Measurements from ENCODE around the gene METTL16.
"Not testable (repeated sequence)": the region's sequence is repeated elsewhere in the genome, so short reads cannot be mapped to it uniquely, and the experiment has no call there.

Gene METTL16

GRCh38 chr17:2521257-2521656, 9.6 kb upstream of the METTL16 start:
- TF ChIP-seq CTCF (conservative IDR thresholded peaks at IDR 0.05; ENCODE audit: low read depth, low read length): no peak
- no peak for DNase-seq (ENCODE audit: low read depth)
- no peak overlapping the region for H3K4me3 ChIP-seq (ENCODE audit: low read length)

- TF ChIP-seq CTCF (conservative IDR thresholded peaks at IDR 0.05; ENCODE audit: low read depth, low read length): no peak
- DNase-seq (ENCODE audit: low read depth): no peak
These were observed 5.9 kb upstream of the METTL16 start for GRCh38 chr17:2517539-2517938.

GRCh38 chr17:2511138-2511461, 588 bp downstream of the METTL16 start:
- TF ChIP-seq CTCF (conservative IDR thresholded peaks at IDR 0.05; ENCODE audit: low read depth, low read length): no peak
- no peak for DNase-seq (ENCODE audit: low read depth)
- peak overlapping the region; percentile 93 for H3K4me3 ChIP-seq (ENCODE audit: low read length)

More at GRCh38 chr17:2517539-2517938, 5.9 kb upstream of the METTL16 start:
- no peak overlapping the region for H3K4me3 ChIP-seq (ENCODE audit: low read length)

- no peak for DNase-seq (ENCODE audit: low read depth)
- H3K4me3 ChIP-seq (ENCODE audit: low read length): peak overlapping the region; percentile 93
- TF ChIP-seq CTCF (conservative IDR thresholded peaks at IDR 0.05; ENCODE audit: low read depth, low read length): no peak
These were observed 1.1 kb downstream of the METTL16 start for GRCh38 chr17:2510559-2510958.

GRCh38 chr17:2508035-2508434, 3.7 kb downstream of the METTL16 start:
- no peak overlapping the region for H3K4me3 ChIP-seq (ENCODE audit: low read length)
- no peak for DNase-seq (ENCODE audit: low read depth)
- TF ChIP-seq CTCF (conservative IDR thresholded peaks at IDR 0.05; ENCODE audit: low read depth, low read length): no peak

- not testable (repeated sequence) for H3K4me3 ChIP-seq (ENCODE audit: low read length); DNase-seq (ENCODE audit: low read depth)
These were observed 4.7 kb downstream of the METTL16 start for GRCh38 chr17:2507015-2507414.

- H3K4me3 ChIP-seq (ENCODE audit: low read length): no peak overlapping the region
- no peak for DNase-seq (ENCODE audit: low read depth)
- TF ChIP-seq CTCF (conservative IDR thresholded peaks at IDR 0.05; ENCODE audit: low read depth, low read length): no peak
These were observed 8.1 kb downstream of the METTL16 start for GRCh38 chr17:2503627-2504026.

Measured in retinal pigment epithelial cell (primary cell).